Ecto neural progenitor cell (in vitro differentiated cells): ENCODE measurements around the gene C9orf43.
"Not testable (repeated sequence)": the region's sequence is repeated elsewhere in the genome, so short reads cannot be mapped to it uniquely, and the experiment has no call there.

Source experiments
- DNase-seq: peaks from one replicate; pipeline ENCODE4 v3.0.0-alpha.2; 2018; ENCODE audit warnings: low spot score

C9orf43 gene

GRCh38 chr9:113410207-113410864 lies at the start of gene C9orf43, which contains the start of gene POLE3:
TSS of gene C9orf43 (plus strand) at chr9:113410747. CDS start at chr9:113413494, 2,747 bp downstream.
TSS of gene POLE3 (minus strand) at chr9:113410675. CDS start at chr9:113410293, 382 bp downstream.
- peak; percentile 97 for DNase-seq

DNA sequence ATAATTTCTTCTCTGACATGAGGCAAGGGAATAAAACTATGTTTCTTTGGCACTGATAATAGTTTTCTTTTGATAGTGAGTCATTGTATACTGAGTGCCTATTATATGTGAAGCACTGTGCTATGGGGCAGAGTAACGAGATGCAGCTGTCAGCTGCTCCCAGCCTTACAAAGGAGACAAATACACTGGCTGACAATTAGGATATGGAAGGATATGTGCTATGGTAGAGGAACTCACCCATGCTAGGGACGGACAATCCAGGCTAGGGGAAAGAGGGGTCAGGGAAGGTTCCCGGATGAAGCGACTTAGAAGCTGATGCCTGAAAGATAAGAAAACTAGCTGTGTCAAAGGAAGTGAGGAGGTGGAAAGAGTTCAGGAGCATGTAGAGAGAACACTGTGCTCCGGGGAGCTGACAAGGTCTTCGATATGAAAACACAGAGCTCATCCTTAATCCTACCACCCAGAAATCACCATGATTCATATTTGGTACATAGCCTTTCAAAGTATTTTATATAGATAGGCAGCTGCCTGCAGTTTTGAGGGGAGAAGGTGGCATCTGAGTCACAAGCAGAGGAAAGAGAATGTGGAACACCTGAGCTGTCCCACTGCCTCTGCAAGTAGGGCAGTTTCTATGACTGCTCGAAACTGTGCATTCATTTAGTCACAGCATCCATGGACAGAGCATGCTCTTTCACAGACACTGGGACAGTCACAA lies 49.1 kb upstream of the C9orf43 start:
- DNase-seq: no peak

DNA sequence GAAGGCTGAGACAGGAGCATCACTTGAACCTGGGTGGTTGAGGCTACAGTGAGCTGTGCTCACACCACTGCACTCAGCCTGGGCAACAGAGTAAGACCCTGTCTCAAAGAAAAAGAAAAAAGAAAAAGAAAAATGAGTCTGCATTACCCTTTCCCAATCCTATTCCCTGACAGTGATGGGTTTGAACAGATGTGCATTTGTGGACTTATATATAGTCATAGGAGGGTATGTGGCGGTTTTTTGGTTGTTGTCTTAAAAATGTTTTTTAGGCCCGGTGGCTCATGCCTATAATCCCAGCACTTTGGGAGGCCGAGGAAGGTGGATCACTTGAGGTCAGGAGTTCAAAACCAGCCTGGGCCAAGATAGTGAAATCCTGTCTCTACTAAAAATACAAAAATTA lies 47.2 kb upstream of the C9orf43 start:
- DNase-seq: no peak

DNA sequence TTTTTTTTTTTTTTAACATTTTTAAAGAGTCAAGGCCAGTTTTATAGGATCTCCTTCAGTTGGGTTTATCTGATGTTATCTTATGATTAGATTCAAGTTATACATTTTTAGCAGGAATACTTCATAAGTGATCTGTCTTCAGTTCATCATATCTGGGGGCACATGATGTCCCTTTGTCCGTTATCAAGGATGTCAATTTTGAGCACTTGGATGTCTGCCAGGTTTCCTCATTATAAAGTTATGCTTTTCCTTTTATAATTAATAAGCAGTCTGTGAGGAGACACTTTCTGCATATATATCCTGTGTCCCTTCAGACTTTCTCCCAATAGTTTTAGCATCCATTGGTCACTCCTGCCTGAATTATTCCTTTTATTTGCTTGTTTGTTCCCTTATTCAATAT lies 45.6 kb upstream of the C9orf43 start:
- DNase-seq: no peak

GRCh38 chr9:113365652-113366051 lies 44.9 kb upstream of the C9orf43 start:
- not testable (repeated sequence) for DNase-seq

- DNase-seq: no peak
Observed at GRCh38 chr9:113368348-113368981, 42.1 kb upstream of the C9orf43 start.

- DNase-seq: no peak
Observed at GRCh38 chr9:113368982-113369854, 41.3 kb upstream of the C9orf43 start.

- DNase-seq: no peak
Observed at GRCh38 chr9:113369855-113370140, 40.7 kb upstream of the C9orf43 start.

DNA sequence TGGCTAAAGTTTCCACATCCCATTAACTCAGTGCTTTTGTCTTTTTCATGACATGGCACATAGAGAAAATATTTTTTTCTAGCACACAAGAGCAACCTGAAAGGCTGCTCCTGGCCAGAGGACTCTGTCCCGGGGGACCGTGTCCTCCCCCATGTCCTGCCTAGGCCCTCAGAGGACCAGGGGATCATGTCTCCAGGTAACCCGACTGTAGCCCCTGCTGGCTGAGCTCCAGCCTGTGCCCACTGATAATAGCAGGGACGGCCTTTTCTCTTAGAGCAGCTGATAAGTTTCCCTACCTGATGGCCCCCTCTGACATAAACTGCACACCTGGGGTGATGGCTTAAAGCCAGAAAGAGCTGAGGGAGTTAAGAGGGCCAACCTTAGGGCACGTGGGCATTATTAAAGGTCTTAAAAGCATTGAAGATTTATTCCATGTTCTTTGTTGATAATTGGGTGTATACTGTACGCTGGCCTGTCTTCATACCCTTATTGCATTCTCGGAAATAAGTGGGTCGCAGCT lies 39.7 kb upstream of the C9orf43 start:
- DNase-seq: no peak

DNA sequence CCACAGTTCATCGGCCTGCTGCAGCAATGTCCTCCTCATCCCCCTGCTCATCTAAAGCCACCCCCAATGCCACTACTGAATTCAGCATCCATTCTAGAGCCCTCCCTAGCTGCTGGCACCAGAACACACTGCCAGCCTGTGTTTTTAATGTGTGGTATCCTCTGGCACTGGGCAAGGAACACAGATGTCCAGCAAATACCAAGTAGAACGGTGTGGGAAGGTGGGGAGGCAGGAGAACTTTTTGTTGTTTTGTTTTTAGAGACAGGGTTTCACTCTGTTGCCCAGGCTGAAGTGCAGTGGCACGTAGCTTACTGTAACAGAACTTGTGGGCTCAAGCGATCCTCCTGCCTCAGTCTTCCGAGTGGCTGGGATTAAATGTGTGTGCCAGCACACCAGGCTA lies 38.5 kb upstream of the C9orf43 start:
- DNase-seq: no peak

DNA sequence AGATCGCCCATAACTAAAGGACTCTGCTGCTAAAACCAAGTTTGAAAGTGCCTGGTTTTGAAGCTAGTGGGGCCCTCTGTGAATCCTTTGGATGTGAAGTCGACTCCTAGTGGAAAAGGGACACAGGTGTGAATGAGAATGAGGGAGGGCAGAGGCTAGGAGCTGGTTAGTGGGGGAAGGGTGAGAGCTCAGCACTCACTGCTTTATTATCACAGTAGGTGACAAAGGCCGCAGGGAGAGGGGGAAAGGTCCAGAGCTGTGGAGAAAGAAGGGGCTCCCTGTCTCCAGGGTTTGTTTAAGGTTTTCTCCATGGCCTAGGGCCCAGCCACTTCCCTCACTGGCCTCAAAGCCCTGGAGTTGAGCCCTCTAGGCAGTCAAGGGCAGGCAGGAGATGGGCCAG lies 37.3 kb upstream of the C9orf43 start:
- no peak for DNase-seq

- no peak for DNase-seq
Observed at GRCh38 chr9:113373676-113374392, 36.7 kb upstream of the C9orf43 start.

DNA sequence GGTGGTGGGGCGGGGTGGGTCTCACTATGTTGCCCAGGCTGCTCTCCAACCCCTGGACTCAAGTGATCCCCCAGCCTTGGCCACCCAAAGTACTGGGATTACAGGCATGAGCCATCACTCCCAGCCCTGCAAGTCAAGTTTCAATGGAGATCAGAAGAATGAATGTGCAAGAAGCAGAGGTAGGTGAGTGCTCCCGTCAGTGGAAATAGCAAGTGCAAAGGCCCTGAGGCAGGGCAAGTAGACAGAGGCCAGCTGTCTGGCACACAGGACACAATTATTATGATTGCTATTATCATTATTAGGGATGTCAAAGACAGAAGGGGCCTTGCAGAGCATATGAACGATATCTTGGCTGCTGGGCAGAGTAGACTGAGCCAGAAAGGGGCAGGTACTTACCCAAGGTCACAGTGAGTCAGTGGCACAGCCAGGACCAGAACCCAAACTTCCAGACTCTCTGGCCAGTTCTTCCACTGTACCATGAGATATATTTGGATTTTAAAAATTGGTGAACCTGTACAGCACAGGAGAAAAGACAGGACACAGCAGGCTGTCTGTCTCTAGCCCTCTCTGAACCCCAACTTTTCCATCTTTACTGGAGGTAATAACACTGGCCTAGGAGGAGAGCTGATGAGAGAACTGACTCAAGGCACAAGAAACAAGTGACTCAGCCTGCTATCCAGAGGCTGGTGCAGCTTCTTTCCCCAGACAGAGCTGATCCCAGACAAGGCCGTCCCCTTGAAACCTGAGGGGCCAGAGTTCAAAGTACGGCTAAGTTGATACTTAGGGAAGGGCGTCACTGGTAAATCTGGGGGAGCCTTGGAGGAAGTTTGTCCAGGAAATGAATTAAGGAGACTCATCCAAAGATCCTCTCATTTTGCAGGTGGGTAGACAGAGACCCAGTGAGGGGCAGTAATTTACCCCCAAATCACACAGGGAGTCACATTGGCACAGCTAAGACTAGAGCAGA lies 35.2 kb upstream of the C9orf43 start:
- no peak for DNase-seq

DNA sequence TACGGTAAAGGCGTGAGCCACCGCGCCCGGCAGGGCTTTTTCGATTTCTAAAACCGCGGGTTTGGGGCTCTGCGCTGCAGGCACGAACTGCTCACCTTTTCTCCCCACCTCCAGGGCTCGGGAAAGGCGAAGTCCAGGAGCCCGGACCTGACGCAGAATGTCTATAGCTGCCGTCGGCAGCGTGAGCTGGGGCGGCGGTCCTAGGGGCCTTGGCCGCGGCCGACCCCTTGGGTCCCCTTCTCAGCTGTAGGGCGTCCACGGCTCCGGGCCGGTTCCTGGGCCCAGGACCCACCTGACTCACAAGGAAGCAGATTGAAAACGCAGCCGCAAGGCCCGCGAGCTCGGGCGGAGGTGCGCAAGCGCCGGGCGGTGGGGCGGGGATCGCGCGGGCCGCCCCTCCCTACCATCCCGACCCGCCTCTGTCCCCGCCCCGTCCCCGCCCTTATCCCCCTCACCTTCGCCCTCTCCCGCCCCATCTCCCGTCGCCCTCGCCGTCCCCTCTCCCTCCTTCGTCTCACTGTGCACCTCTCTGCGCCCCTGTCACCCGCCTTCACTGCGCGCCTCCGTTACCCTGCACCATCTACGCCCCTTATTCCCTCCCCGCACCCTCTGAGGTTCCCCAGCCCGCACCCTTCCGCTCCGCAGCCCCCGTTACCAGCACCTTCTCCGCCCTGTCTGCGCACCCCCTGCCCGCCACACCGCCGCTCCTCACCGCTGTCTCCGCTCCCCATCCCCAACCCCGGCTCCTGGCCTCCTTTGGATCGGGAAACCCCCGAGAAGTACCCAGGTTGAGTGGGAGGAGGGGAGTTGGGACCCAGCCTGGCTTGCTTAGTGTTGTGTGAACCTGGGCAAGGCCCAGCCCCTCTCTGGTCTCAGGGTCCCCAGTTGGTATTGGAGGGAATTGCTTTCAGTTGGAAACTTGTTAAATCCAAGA lies 33.6 kb upstream of the C9orf43 start, which contains the start of gene HDHD3:
TSS of gene HDHD3 (minus strand) at position 353 of the 934 bp plus-strand sequence. CDS start 2,632 bp downstream, outside the sequence.
- DNase-seq: peak; percentile 88

- DNase-seq: not testable (repeated sequence)
Observed at GRCh38 chr9:113379094-113379828, 31.3 kb upstream of the C9orf43 start.

DNA sequence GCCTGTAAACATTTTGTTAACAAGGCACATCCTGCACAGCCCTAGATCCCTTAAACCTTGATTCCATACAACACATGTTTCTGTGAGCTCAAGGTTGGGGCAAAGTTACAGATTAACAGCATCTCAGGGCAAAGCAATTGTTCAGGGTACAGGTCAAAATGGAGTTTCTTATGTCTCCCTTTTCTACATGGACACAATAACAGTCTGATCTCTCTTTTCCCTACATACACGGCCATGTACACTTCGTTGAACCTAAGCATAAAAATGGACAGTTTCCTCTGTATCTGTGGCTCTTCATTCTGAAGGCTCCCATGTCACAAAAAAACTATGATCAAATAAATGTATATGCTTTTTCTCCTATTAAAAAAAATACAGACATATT lies 30.7 kb upstream of the C9orf43 start:
- not testable (repeated sequence) for DNase-seq

DNA sequence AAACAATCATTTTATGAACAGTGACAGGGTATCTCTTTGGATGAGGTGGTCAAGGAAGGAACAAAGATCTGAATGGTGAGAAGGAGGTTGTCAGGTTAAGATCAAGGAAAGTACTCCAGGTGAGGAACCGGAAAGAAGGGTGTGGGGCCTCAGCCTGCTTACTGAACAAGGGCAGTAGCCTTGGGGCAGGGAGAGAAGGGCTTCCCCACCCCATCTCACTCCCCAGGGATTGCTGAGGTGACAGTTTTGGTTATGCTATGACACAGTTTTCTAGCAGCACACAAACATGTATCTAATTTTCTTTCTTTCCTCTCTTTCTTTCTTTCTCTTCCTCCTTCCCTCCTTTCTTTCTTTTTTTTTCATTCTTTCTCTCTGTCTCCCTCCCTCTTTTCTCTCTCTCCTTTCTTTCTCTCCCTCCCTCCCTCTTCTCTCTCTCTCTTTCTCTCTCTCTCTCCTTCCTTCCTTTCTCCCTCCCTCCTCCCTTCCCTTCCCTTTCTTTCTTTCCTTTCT lies 29.6 kb upstream of the C9orf43 start:
- DNase-seq: no peak

DNA sequence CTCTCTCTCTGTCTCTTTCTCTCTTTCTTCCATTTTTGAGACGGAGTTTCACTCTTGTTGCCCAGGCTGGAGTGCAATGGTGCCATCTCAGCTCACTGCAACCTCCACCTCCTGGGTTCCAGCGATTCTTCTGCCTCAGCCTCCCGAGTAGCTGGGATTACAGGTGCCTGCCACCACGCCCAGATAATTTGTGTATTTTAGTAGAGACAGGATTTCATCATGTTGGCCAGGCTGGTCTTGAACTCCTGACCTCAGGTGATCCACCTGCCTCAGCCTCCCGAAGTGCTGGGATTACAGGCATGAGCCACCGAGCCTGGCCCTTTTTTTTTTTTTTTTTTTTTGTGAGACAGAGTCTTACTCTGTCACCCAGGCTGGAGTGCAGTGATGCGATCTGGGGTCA lies 29.1 kb upstream of the C9orf43 start:
- not testable (repeated sequence) for DNase-seq
